H1 (cell line): Measurements from ENCODE around the gene NXPH3. TPM values are rescaled to one million over a fixed set of nuclear protein-coding genes. Genes with fewer than 3 reads are reported as not detected.

Experiments used
- CTCF ChIA-PET: fragments of 300-600 bp; sonication (Branson Sonifier 250); formaldehyde crosslinking; loops from one replicate; lab custom pipeline; 2021; ENCODE audit not compliant: partially characterized antibody; lab: Charles Lee
- POLR2A ChIA-PET: fragments of 300-600 bp; sonication (Branson Sonifier 250); formaldehyde crosslinking; loops from one replicate; lab custom pipeline; 2021; ENCODE audit warnings: inconsistent platforms; ENCODE audit not compliant: partially characterized antibody; lab: Charles Lee
- DNase-seq, 2 experiments: peaks; one replicate each; pipeline versions ENCODE4 v3.0.0 to v3.0.0-alpha.2; 2010 to 2022; ENCODE audit warnings: low spot score in 2 of 2, low read depth in 1 of 2, mixed read lengths in 1 of 2
- FAIRE-seq: peaks from 2 replicates; lab custom pipeline; 2011; peaks lifted over from hg19 to GRCh38; lab: Jason Lieb, UNC
- H2AFZ ChIP-seq: 2 replicates; pipeline ENCODE4 v1.8.1; 2012; ENCODE audit warnings: low read length, inconsistent platforms
- H2AK5ac ChIP-seq: 2 replicates; pipeline ENCODE4 v1.6.1; 2013; ENCODE audit warnings: low read depth, low read length
- H2BK120ac ChIP-seq: replicated peaks from 2 replicates; pipeline ENCODE3; 2013; ENCODE audit warnings: low read depth, low read length, inconsistent platforms
- H2BK12ac ChIP-seq: 2 replicates; pipeline ENCODE4 v1.6.1; 2013; ENCODE audit warnings: low read depth, low read length
- H2BK15ac ChIP-seq: 2 replicates; pipeline ENCODE4 v1.6.1; 2013; ENCODE audit warnings: low read length
- H2BK20ac ChIP-seq: 2 replicates; pipeline ENCODE4 v1.6.1; 2013; ENCODE audit warnings: low read length
- H2BK5ac ChIP-seq: 2 replicates; pipeline ENCODE4 v1.6.1; 2013; ENCODE audit warnings: low read depth, low read length
- H3K14ac ChIP-seq: 2 replicates; pipeline ENCODE4 v1.6.1; 2013; ENCODE audit warnings: inconsistent platforms; ENCODE audit not compliant: insufficient read length
- H3K18ac ChIP-seq: 2 replicates; pipeline ENCODE4 v1.6.1; 2013; ENCODE audit warnings: low read length; ENCODE audit errors: extremely low read depth
- H3K23ac ChIP-seq: 2 replicates; pipeline ENCODE4 v1.6.1; 2013; ENCODE audit warnings: inconsistent platforms; ENCODE audit not compliant: insufficient read length
- H3K23me2 ChIP-seq: 2 replicates; pipeline ENCODE4 v1.6.1; 2013; ENCODE audit warnings: low read depth, low read length
- H3K27ac ChIP-seq: 2 replicates; pipeline ENCODE4 v1.6.1; 2011; ENCODE audit warnings: low read depth, low read length, inconsistent platforms
- H3K27me3 ChIP-seq, 4 experiments: replicated peaks in 1 of 4; 1 replicate in 1 of 4; 2 replicates in 3 of 4; pipeline versions ENCODE4 v1.6.1 to v1.8.1; 2011 to 2013; ENCODE audit warnings: low read length in 3 of 4, mild to moderate bottlenecking in 3 of 4, inconsistent platforms in 2 of 4, mixed read lengths in 2 of 4, moderate library complexity in 1 of 4; ENCODE audit not compliant: control insufficient read depth in 3 of 4, insufficient read depth in 3 of 4; ENCODE audit errors: extremely low read depth in 1 of 4
- H3K36me3 ChIP-seq, 4 experiments: 2 replicates each; pipeline versions ENCODE4 v1.6.1 to v1.8.1; 2011 to 2013; ENCODE audit warnings: mild to moderate bottlenecking in 4 of 4, low read length in 3 of 4, moderate library complexity in 2 of 4, control low read depth in 1 of 4, inconsistent platforms in 1 of 4; ENCODE audit not compliant: insufficient read depth in 4 of 4, control insufficient read depth in 2 of 4
- H3K4ac ChIP-seq: replicated peaks from 2 replicates; pipeline ENCODE3; 2013; ENCODE audit warnings: low read length, low read depth, mixed read lengths, inconsistent platforms; ENCODE audit not compliant: insufficient read length
- H3K4me1 ChIP-seq, 4 experiments: replicated peaks in 1 of 4; 1 replicate in 1 of 4; 2 replicates in 3 of 4; pipeline versions ENCODE4 v1.6.1 to v1.8.1; 2011 to 2013; ENCODE audit warnings: low read length in 3 of 4, inconsistent platforms in 2 of 4, mixed read lengths in 1 of 4; ENCODE audit not compliant: insufficient read depth in 4 of 4, control insufficient read depth in 3 of 4
- H3K4me2 ChIP-seq, 2 experiments: 2 replicates each; pipeline versions ENCODE4 v1.6.1 to v1.8.1; 2011 to 2013; ENCODE audit warnings: low read depth in 2 of 2, low read length in 2 of 2, control low read depth in 1 of 2, inconsistent platforms in 1 of 2, mild to moderate bottlenecking in 1 of 2; ENCODE audit not compliant: insufficient read depth in 1 of 2
- H3K4me3 ChIP-seq, 4 experiments: fragments of 200-600, 300-600 bp in 1 of 4; sonication (generic), shearing (Covaris generic), sonication (Bioruptor Twin) in 1 of 4; 2 replicates each; pipeline versions ENCODE4 v1.5.1 to v1.8.1; 2011 to 2016; ENCODE audit warnings: low read length in 4 of 4, low read depth in 3 of 4, control low read depth in 2 of 4, inconsistent platforms in 2 of 4, mild to moderate bottlenecking in 2 of 4, mixed read lengths in 1 of 4, moderate library complexity in 1 of 4; ENCODE audit not compliant: insufficient read depth in 2 of 4; ENCODE audit errors: extremely low read depth in 1 of 4
- H3K56ac ChIP-seq: replicated peaks from 2 replicates; pipeline ENCODE3; 2013; ENCODE audit warnings: low read depth, mild to moderate bottlenecking, mixed read lengths, low read length, inconsistent platforms; ENCODE audit not compliant: insufficient read length
- H3K79me1 ChIP-seq: 2 replicates; pipeline ENCODE4 v1.6.1; 2013; ENCODE audit warnings: low read depth, low read length, control low read depth
- H3K79me2 ChIP-seq, 2 experiments: 2 replicates each; pipeline versions ENCODE4 v1.6.1 to v1.8.1; 2012 to 2013; ENCODE audit warnings: low read length in 2 of 2, mild to moderate bottlenecking in 2 of 2, inconsistent platforms in 1 of 2; ENCODE audit not compliant: insufficient read depth in 2 of 2, control insufficient read depth in 1 of 2
- H3K9ac ChIP-seq, 4 experiments: replicated peaks in 1 of 4; 1 replicate in 1 of 4; 2 replicates in 3 of 4; pipeline versions ENCODE4 v1.6.1 to v1.8.1; 2011 to 2013; ENCODE audit warnings: low read depth in 3 of 4, low read length in 3 of 4, control low read depth in 2 of 4, mild to moderate bottlenecking in 2 of 4, moderate library complexity in 2 of 4, inconsistent platforms in 1 of 4; ENCODE audit errors: extremely low read depth in 1 of 4
- H3K9me3 ChIP-seq, 2 experiments: 2 replicates each; pipeline versions ENCODE4 v1.6.1 to v1.8.1; 2012 to 2013; ENCODE audit warnings: mild to moderate bottlenecking in 2 of 2, moderate library complexity in 2 of 2, control low read depth in 1 of 2, inconsistent platforms in 1 of 2, low read depth in 1 of 2, low read length in 1 of 2, mixed read lengths in 1 of 2; ENCODE audit not compliant: insufficient read depth in 2 of 2
- H4K20me1 ChIP-seq, 2 experiments: replicated peaks in 1 of 2; 2 replicates each; pipeline versions ENCODE3 to v1.8.1; 2011 to 2013; ENCODE audit warnings: inconsistent platforms in 2 of 2, low read length in 2 of 2, mild to moderate bottlenecking in 1 of 2; ENCODE audit not compliant: insufficient read depth in 2 of 2, control insufficient read depth in 1 of 2
- H4K5ac ChIP-seq: 2 replicates; pipeline ENCODE4 v1.6.1; 2013; ENCODE audit warnings: low read length, low read depth, mixed read lengths, inconsistent platforms; ENCODE audit not compliant: insufficient read length
- H4K8ac ChIP-seq: 2 replicates; pipeline ENCODE4 v1.8.0; 2013; ENCODE audit warnings: mild to moderate bottlenecking, moderate library complexity, low read length, inconsistent platforms; ENCODE audit not compliant: insufficient read depth; ENCODE audit errors: extremely low read depth
- H4K91ac ChIP-seq: replicated peaks from 2 replicates; pipeline ENCODE3; 2013; ENCODE audit warnings: low read length, mixed read lengths, inconsistent platforms; ENCODE audit not compliant: insufficient read length
- BACH1 ChIP-seq: IDR thresholded peaks from 2 replicates; pipeline ENCODE4 v1.6.1; 2012; ENCODE audit warnings: low read length, improper control_type of control experiment
- EGR1 ChIP-seq: IDR thresholded peaks from 2 replicates; pipeline ENCODE4 v1.6.1; 2011; ENCODE audit warnings: low read depth, low read length, borderline replicate concordance
- EZH2 ChIP-seq: fragments of 200-600 bp; sonication (generic); IDR thresholded peaks from 2 replicates; pipeline ENCODE4 v1.7.1; 2012; ENCODE audit warnings: low read depth, mild to moderate bottlenecking, moderate library complexity, low read length, inconsistent platforms; ENCODE audit not compliant: severe bottlenecking
- JUN ChIP-seq: IDR thresholded peaks from 2 replicates; pipeline ENCODE4 v1.6.1; 2011; ENCODE audit warnings: low read depth, mild to moderate bottlenecking, improper control_type of control experiment, low read length
- NRF1 ChIP-seq: IDR thresholded peaks from 2 replicates; pipeline ENCODE4 v1.6.1; 2011; ENCODE audit warnings: mild to moderate bottlenecking, low read depth, low read length, improper control_type of control experiment
- POLR2AphosphoS5 ChIP-seq: IDR thresholded peaks from 2 replicates; pipeline ENCODE4 v1.6.1; 2011; ENCODE audit warnings: low read depth, low read length
- RBBP5 ChIP-seq: IDR thresholded peaks from 2 replicates; pipeline ENCODE4 v1.7.1; 2012; ENCODE audit warnings: low read depth, mild to moderate bottlenecking, inconsistent platforms, low read length, moderate library complexity, borderline replicate concordance
- SAP30 ChIP-seq: fragments of 300-600 bp; sonication (generic); IDR thresholded peaks from 2 replicates; pipeline ENCODE4 v1.7.1; 2012; ENCODE audit warnings: low read length, moderate library complexity, mild to moderate bottlenecking, inconsistent platforms; ENCODE audit not compliant: insufficient read depth, insufficient replicate concordance
- TAF1 ChIP-seq: IDR thresholded peaks from 2 replicates; pipeline ENCODE4 v1.6.1; 2011; ENCODE audit warnings: mild to moderate bottlenecking, low read depth, low read length
- TBP ChIP-seq: IDR thresholded peaks from 2 replicates; pipeline ENCODE4 v1.6.1; 2011; ENCODE audit warnings: low read depth, low read length, improper control_type of control experiment
- YY1 ChIP-seq: IDR thresholded peaks from 2 replicates; pipeline ENCODE4 v1.6.1; 2011; ENCODE audit warnings: low read depth, mild to moderate bottlenecking, low read length
- ZNF274 ChIP-seq: IDR thresholded peaks from 2 replicates; pipeline ENCODE4 v1.7.0; 2012; ENCODE audit warnings: low read length, borderline replicate concordance; ENCODE audit errors: extremely low read depth
- polyA plus RNA-seq, 7 experiments: library from polyadenylated mRNA; depleted of rRNA in 3 of 7; stranded (reverse) in 5 of 7; unstranded in 2 of 7; fragments of >200 nt in 5 of 7; fragments of 200-250 nt in 2 of 7; gene quantifications; 1 replicate in 5 of 7; 2 replicates in 1 of 7; 4 replicates in 1 of 7; pipeline versions ENCODE4 v1.2.1 to v1.2.3, GENCODE V29; 2011 to 2013; ENCODE audit warnings: missing spikeins in 2 of 7, mixed read lengths in 2 of 7
- total RNA-seq: library from RNA; stranded (reverse); fragmentation: NEBNext Ultra II Directional; extraction: Animal tissue kit (Norgen Biotek cat#: 25700); gene quantifications from 2 replicates; pipeline ENCODE4 v1.2.1, GENCODE V29; 2021
- TF ChIP-seq, protein P1 (sequence below): IDR thresholded peaks from 2 replicates; pipeline ENCODE4 v1.6.1; 2011; ENCODE audit warnings: low read length, improper control_type of control experiment
- TF ChIP-seq, protein P2 (sequence below): IDR thresholded peaks from 2 replicates; pipeline ENCODE4 v1.6.1; 2012; ENCODE audit warnings: inconsistent platforms

Gene NXPH3
- total and polyA plus RNA-seq, 2 of the 8 experiments (the other 6 are each of a cell fraction or from before 2014, with no cell fraction given), result 2.5 to 3.7 TPM

DNA sequence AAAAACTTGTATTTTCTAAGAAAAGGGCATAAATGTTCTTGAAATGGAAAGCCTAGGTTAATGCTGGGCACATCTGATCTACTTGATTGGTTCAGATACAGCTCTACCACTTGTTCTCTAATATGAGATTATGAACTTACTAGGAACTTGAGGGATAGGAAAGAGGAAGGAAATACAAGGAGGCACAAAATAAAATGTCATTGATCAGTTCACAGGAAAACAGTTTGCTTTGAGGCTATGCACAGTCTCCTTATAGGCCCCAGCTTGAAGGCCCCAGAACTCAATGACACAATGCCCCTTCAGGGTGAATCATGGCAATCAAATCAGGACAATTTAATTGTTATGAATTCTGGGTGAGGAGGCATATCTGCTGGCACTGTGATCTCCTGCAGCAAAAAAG lies 27.1 kb downstream of the NXPH3 start:
- H3K9ac ChIP-seq, result no peak overlapping the region
- CTCF ChIA-PET, result interaction anchor here (0.7 to 5.1 kb wide), 11 partner anchors 8 to 105 kb away, joined by 3 to 17 read pairs (median 4); partner anchors contain the start of genes NXPH3 and SLC35B1
- H4K5ac ChIP-seq, result no peak overlapping the region
- H3K23me2 ChIP-seq, result no peaks in the 10 kb centered on the region
- H3K4me2 ChIP-seq, result no peak overlapping the region
- H3K27ac ChIP-seq, result no peak overlapping the region
- no peaks in the 10 kb centered on the region for H3K9me3 ChIP-seq
- no peaks in the 10 kb centered on the region for H3K27me3 ChIP-seq
- no peak for DNase-seq
- H3K14ac ChIP-seq, result no peak overlapping the region
- H3K36me3 ChIP-seq, result peaks cover 3 to 33% (median 18%) of the 10 kb centered on the region in 4 experiments; a peak in 7 of 8 replicates
- H2BK12ac ChIP-seq, result no peak overlapping the region
- no peaks in the 10 kb centered on the region for H4K20me1 ChIP-seq
- H3K79me2 ChIP-seq, result no peaks in the 10 kb centered on the region
- no peak overlapping the region for H3K18ac ChIP-seq
- H3K4me1 ChIP-seq, result no peaks in the 10 kb centered on the region
- no peak overlapping the region for H2BK15ac ChIP-seq
- H2AK5ac ChIP-seq, result no peak overlapping the region
- FAIRE-seq, result no peak
- H3K56ac ChIP-seq, result no peak overlapping the region
- no peak overlapping the region for H2BK20ac ChIP-seq
- POLR2A ChIA-PET, result interaction anchor here (1.0 kb wide), 1 partner anchor 186 kb away, joined by 3 read pairs; the partner anchor contains the start of gene KAT7
- H3K4me3 ChIP-seq, result no peak overlapping the region
- no peak overlapping the region for H2BK5ac ChIP-seq
- no peak overlapping the region for H2AFZ ChIP-seq
- H2BK120ac ChIP-seq, result no peak overlapping the region
- no peak overlapping the region for H3K4ac ChIP-seq
- no peaks in the 10 kb centered on the region for H3K79me1 ChIP-seq
- H4K91ac ChIP-seq, result no peak overlapping the region
- no peak overlapping the region for H4K8ac ChIP-seq
- no peak overlapping the region for H3K23ac ChIP-seq
- TF ChIP-seq JUN (no peak), TBP (no peak), BACH1 (no peak), EZH2 (no peak), ZNF274 (no peak), EGR1 (no peak), TAF1 (no peak), YY1 (no peak), SAP30 (no peak), RBBP5 (no peak), NRF1 (no peak), POLR2AphosphoS5 (no peak)
- TF ChIP-seq, protein P1, sequence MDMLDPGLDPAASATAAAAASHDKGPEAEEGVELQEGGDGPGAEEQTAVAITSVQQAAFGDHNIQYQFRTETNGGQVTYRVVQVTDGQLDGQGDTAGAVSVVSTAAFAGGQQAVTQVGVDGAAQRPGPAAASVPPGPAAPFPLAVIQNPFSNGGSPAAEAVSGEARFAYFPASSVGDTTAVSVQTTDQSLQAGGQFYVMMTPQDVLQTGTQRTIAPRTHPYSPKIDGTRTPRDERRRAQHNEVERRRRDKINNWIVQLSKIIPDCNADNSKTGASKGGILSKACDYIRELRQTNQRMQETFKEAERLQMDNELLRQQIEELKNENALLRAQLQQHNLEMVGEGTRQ, result no peak
- TF ChIP-seq, protein P2, sequence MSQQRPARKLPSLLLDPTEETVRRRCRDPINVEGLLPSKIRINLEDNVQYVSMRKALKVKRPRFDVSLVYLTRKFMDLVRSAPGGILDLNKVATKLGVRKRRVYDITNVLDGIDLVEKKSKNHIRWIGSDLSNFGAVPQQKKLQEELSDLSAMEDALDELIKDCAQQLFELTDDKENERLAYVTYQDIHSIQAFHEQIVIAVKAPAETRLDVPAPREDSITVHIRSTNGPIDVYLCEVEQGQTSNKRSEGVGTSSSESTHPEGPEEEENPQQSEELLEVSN, result no peak
